ENCODE measurements around the gene KRT78.

GRCh38 chr12:52806169-52806811, 42.5 kb downstream of the KRT78 start:
- TF ChIP-seq, protein P1, sequence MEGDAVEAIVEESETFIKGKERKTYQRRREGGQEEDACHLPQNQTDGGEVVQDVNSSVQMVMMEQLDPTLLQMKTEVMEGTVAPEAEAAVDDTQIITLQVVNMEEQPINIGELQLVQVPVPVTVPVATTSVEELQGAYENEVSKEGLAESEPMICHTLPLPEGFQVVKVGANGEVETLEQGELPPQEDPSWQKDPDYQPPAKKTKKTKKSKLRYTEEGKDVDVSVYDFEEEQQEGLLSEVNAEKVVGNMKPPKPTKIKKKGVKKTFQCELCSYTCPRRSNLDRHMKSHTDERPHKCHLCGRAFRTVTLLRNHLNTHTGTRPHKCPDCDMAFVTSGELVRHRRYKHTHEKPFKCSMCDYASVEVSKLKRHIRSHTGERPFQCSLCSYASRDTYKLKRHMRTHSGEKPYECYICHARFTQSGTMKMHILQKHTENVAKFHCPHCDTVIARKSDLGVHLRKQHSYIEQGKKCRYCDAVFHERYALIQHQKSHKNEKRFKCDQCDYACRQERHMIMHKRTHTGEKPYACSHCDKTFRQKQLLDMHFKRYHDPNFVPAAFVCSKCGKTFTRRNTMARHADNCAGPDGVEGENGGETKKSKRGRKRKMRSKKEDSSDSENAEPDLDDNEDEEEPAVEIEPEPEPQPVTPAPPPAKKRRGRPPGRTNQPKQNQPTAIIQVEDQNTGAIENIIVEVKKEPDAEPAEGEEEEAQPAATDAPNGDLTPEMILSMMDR (conservative IDR thresholded peaks at IDR 0.05): no peak
- TF ChIP-seq ZFX (IDR thresholded peaks at IDR 0.05): no peak

All from C4-2B (cell line).